Mucosa of descending colon (tissue), 3 donors: ENCODE results near the gene BTBD19. TPM values are rescaled to one million over a fixed set of nuclear protein-coding genes. Genes with fewer than 3 reads are reported as not detected.
"Not testable (repeated sequence)": the region's sequence is repeated elsewhere in the genome, so short reads cannot be mapped to it uniquely, and the experiment has no call there.

Source experiments
- ATAC-seq: fragments of 200-7000 bp; cut with Tn5 transposase; one replicate; pipeline ENCODE4 v1.9.1; 2020; ENCODE audit warnings: mild to moderate bottlenecking, moderate library complexity
- DNase-seq, 3 donors: peaks; one replicate each; pipeline ENCODE4 v3.0.0-alpha.2; 2020
- H3K36me3 ChIP-seq: fragments of 200-600 bp; one replicate; pipeline ENCODE4 v1.8.0; 2021; ENCODE audit warnings: low read depth, mild to moderate bottlenecking
- H3K4me1 ChIP-seq: fragments of 200-600 bp; one replicate; pipeline ENCODE4 v1.8.0; 2021; ENCODE audit warnings: low read depth, mild to moderate bottlenecking
- H3K4me3 ChIP-seq: fragments of 200-600 bp; one replicate; pipeline ENCODE4 v1.8.0; 2021; ENCODE audit warnings: mild to moderate bottlenecking
- H3K9me3 ChIP-seq: fragments of 200-600 bp; one replicate; pipeline ENCODE4 v1.8.0; 2021; ENCODE audit warnings: mild to moderate bottlenecking
- CTCF ChIP-seq: fragments of 200-600 bp; IDR thresholded peaks from one replicate; pipeline ENCODE4 v1.8.0; 2022; ENCODE audit warnings: antibody characterized with exemption, mild to moderate bottlenecking
- intact Hi-C, 2 donors: fragments of 100-400 bp; cut with DNase I in 1 of 2; cut with micrococcal nuclease in 1 of 2; formaldehyde crosslinking; loops; one replicate each; pipeline versions ENCODE4 v1.11.0 to v1.11.1; 2022; cut with DNase I, micrococcal nuclease
- total RNA-seq, 3 donors: library from RNA; stranded (reverse); fragmentation: NEBNext Ultra II Directional in 2 of 3; extraction: Animal tissue kit (Norgen Biotek cat#: 25700) in 2 of 3; gene quantifications; one replicate each; pipeline versions ENCODE4 v1.2.1 to v1.2.4, GENCODE V29; 2021 to 2023
- donor health status: DM: no; HTN: no; CAD: no; lungs with moderate emphysema.
- donor health status: DM: no; HTN: no; CAD: no.
- donor health status: DM: no; HTN: yes; CAD: no.

The BTBD19 gene
- total RNA-seq, 3 donors from 2014 or later: 2.8 to 4.4 (median 3.2) TPM

DNA sequence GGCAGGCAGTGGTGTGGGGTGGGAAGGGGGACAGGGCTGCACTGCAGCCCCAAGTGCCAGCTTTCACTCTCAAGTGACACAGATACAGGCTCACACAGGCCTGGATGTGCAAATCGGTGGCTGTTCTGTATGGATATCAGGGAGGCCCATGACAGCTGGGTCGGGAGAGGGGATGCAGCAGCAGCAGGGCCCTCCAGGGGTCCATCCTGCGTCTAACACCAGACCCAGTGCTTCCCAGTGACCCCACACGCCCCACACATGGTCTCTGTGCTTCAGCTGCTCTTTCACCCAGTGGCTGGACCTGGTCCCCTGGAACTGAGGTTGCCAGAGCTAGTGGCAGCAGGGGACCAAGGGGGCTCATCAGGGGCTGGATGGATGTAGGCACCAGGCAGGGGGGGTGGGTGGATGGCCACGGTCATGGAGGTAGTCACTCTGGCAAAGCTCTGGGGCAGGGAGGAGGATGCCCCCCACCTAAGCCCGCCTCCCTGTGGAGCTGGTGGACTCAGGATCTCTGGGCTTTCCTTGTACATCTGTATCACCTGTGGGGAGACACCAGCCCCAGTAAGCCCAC lies 13.9 kb downstream of the BTBD19 start:
- Histone ChIP-seq H3K4me1 (peaks cover 5% of the 10 kb centered on the region), H3K36me3 (no peaks in the 10 kb centered on the region), H3K9me3 (no peaks in the 10 kb centered on the region), H3K4me3 (no peak overlapping the region)
- TF ChIP-seq CTCF: no peak
- peak in 1 of 3 donors; percentile 50 for DNase-seq
- intact Hi-C loops: no loop called here
- no peak for ATAC-seq

- Histone ChIP-seq H3K4me3 (no peak overlapping the region), H3K4me1 (peaks cover 5% of the 10 kb centered on the region), H3K9me3 (no peaks in the 10 kb centered on the region), H3K36me3 (no peaks in the 10 kb centered on the region)
- peak in 2 of 3 donors; percentile 12 to 52 for DNase-seq
- intact Hi-C loops: no loop called here
- ATAC-seq: no peak
- no peak for TF ChIP-seq CTCF
These were observed 14.7 kb downstream of the BTBD19 start for GRCh38 chr1:44822981-44823451.

DNA sequence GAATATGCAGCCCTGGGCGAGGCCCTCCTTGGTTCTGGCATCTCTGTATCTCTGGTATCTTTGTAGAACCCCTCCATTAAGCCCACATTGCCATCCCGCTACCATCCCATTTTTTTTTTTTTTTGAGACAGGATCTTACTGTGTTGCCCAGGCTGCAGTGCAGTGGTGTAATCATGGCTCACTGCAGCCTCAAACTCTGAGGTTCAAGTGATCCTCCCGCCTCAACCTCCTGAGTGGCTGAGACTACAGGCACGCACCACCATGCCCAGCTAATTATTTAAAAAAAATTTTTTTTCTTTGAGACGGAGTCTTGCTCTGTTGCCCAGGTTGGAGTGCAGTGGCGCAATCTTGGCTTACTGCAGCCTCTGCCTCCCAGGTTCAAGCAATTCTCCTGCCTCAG lies 16.1 kb downstream of the BTBD19 start:
- peak in 1 of 3 donors; percentile 5 for DNase-seq

GRCh38 chr1:44826375-44827196 lies 18.3 kb downstream of the BTBD19 start:
- DNase-seq (peak; percentile 27 to 77 (median 40)), ATAC-seq (peak; percentile 68)
- Histone ChIP-seq H3K4me3 (no peak overlapping the region), H3K9me3 (no peaks in the 10 kb centered on the region), H3K4me1 (no peaks in the 10 kb centered on the region), H3K36me3 (no peaks in the 10 kb centered on the region)
- TF ChIP-seq CTCF: no peak
- intact Hi-C loops: no loop called here

More for the DNA sequence above, 16.1 kb downstream of the BTBD19 start:
- H3K36me3 ChIP-seq, ATAC-seq, intact Hi-C loops, H3K4me1 ChIP-seq, H3K4me3 ChIP-seq, H3K9me3 ChIP-seq: not testable (repeated sequence)

DNA sequence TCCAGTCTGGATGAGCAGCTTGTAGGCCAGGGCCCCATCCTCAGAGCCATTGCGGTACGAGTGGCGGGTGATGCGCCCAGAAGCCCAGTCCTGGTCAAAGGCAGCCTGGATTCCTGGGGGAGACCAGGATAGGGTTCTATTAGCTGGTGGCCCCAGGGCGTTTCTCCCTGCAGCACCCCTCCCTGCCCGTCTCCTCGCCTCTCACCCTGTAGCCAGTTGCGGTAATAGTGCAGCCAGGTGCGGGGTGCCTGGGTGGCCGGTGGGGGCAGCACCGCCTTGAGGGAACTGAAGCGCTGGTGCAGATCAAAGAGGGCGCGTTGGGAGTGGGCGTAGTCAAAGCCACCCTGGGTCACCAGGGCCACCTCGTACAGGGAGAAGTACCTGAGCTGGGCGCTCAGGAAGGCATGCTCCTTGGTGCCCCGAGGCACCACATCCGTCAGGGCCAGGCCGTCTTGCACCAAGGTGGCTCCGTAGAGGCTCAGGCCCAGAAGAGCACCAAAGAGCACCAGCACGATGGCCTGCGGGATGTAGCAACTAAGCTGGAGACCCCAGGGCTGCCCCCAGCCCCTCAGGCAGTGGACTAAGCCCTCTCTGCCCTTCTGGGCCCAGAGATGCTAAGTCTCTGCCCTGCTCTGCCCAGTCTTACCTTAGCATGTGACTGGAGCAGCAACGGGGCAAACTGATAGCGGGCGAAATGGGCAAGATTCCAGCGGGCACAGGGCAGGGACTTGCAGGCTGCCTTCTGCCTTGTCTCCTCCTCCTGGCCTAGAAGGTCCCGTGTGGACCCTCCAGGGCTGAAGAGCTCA lies 19.1 kb downstream of the BTBD19 start:
- no peaks in the 10 kb centered on the region for H3K4me1 ChIP-seq
- H3K4me3 ChIP-seq: no peak overlapping the region
- ATAC-seq: no peak
- peak in 1 of 3 donors; percentile 47 for DNase-seq
- no peak for TF ChIP-seq CTCF
- intact Hi-C loops: no loop called here
- no peaks in the 10 kb centered on the region for H3K36me3 ChIP-seq
- no peaks in the 10 kb centered on the region for H3K9me3 ChIP-seq
